Measurements from ENCODE around the gene ZMYND11.

DNA sequence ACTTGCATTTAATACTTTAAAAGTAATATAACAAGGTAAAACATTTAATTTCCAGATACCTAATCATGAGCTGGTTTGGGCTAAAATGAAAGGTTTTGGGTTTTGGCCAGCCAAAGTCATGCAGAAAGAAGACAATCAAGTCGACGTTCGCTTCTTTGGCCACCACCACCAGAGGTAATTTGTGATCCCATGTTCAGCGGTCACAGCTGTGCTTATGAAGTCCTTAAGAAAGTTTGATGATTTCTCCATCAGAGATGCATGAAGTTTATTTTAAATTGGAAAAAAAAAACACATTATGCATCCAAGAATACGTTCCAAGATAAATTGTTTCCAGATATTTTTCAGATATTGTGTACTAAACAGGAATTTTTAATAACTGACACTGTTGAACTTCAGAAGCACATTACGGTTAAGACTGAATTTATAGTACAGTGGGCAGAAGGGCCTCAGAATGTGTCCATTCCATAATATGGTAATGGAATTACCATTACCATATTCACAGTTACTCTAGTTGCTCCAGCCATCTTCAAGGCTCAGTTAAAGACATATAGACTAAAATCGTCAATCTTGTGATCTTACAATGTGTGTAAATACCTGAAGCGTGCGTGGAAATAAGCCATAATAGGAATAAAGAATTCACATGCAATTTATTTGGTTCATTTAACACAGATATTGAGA lies 106.8 kb downstream of the ZMYND11 start:
- TF ChIP-seq FOXA1 (IDR thresholded peaks at IDR 0.05) (no peak), HDGF (IDR thresholded peaks at IDR 0.05; ENCODE audit: borderline replicate concordance) (no peak), BHLHE40 (IDR thresholded peaks at IDR 0.05; ENCODE audit: borderline replicate concordance) (no peak), FOXK2 (IDR thresholded peaks at IDR 0.05) (no peak), SP1 (IDR thresholded peaks at IDR 0.05) (no peak)

Data from HEK293T (cell line).